Measurements from ENCODE around the gene EAPP. TPM values are rescaled to one million over a fixed set of nuclear protein-coding genes. Genes with fewer than 3 reads are reported as not detected.

Gene EAPP
- total and polyA plus RNA-seq, 8 donors, result 15.8 to 95.3 (median 34.8) TPM

DNA sequence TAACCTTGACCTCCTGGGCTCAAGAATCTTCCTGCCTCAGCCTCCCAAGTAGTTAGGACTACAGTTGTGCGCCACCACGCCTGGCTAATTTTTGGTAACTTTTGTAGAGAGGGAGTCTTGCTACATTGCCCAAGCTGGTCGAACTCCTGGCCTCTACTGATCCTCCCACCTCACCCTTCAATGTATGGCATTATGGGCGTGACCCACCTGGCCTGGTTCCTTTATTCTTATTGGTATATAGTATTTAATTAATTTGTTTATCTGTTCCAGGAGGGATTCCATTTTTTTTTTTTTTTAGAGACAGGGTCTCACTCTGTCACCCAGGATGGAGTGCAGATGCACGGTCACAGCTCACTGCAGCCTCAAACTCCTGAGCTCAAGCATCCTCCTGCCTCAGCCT, 40.9 kb upstream of the EAPP start:
- Histone ChIP-seq H3K4me3 (no peak overlapping the region), H3K36me3 (peaks cover 54 to 98% (median 96%) of the 10 kb centered on the region in 4 donors), H3K9me3 (no peaks in the 10 kb centered on the region), H3K4me1 (no peaks in the 10 kb centered on the region), H3K27ac (no peak overlapping the region), H3K27me3 (no peaks in the 10 kb centered on the region)
- 93 to 99% (median 98%) methylated on average over 5 of the region's 5 CpGs for WGBS, 5 donors
- DNase-seq, result peak in 1 of 2 donors; percentile 13
- no peak for TF ChIP-seq POLR2A (IDR thresholded peaks at IDR 0.05)
- no peak for TF ChIP-seq EP300 (IDR thresholded peaks at IDR 0.05)
- TF ChIP-seq POLR2AphosphoS5 (IDR thresholded peaks at IDR 0.05), result no peak
- TF ChIP-seq, protein P1, sequence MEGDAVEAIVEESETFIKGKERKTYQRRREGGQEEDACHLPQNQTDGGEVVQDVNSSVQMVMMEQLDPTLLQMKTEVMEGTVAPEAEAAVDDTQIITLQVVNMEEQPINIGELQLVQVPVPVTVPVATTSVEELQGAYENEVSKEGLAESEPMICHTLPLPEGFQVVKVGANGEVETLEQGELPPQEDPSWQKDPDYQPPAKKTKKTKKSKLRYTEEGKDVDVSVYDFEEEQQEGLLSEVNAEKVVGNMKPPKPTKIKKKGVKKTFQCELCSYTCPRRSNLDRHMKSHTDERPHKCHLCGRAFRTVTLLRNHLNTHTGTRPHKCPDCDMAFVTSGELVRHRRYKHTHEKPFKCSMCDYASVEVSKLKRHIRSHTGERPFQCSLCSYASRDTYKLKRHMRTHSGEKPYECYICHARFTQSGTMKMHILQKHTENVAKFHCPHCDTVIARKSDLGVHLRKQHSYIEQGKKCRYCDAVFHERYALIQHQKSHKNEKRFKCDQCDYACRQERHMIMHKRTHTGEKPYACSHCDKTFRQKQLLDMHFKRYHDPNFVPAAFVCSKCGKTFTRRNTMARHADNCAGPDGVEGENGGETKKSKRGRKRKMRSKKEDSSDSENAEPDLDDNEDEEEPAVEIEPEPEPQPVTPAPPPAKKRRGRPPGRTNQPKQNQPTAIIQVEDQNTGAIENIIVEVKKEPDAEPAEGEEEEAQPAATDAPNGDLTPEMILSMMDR (IDR thresholded peaks at IDR 0.05), result no peak
- intact Hi-C loops (cut with DNase I; ENCODE audit: low total_unique reads), result no loop called here

DNA sequence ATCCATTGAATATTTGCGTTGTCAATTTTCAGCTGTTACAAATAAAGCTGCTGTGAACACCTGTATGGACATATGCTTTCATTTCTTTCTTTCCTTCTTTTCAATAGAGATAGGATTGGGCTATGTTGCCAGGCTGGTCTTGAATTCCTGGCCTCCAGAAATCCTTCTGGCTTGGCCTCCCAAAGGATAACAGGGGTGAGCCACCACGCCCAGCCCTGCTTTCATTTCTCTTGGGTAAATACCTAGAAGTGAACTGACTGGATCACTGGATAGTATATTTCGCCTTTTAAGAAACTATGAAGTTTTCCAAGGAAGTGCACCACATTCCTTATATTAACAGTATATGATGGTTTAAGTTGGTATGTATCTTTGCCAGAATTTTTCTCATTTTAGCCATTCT, 32.3 kb upstream of the EAPP start:
- H3K36me3 ChIP-seq, result peaks cover 35 to 99% (median 98%) of the 10 kb centered on the region in 4 donors
- no peaks in the 10 kb centered on the region for H3K4me1 ChIP-seq
- intact Hi-C loops (cut with DNase I; ENCODE audit: low total_unique reads), result no loop called here
- no peak overlapping the region for H3K27ac ChIP-seq
- no peak overlapping the region for H3K4me3 ChIP-seq
- H3K9me3 ChIP-seq, result no peaks in the 10 kb centered on the region
- TF ChIP-seq, protein P1 (IDR thresholded peaks at IDR 0.05), result no peak
- TF ChIP-seq POLR2AphosphoS5 (IDR thresholded peaks at IDR 0.05) (no peak), POLR2A (IDR thresholded peaks at IDR 0.05) (no peak), EP300 (IDR thresholded peaks at IDR 0.05) (no peak)
- no peak for DNase-seq
- WGBS, 5 donors, result 81 to 91% (median 87%) methylated on average over 3 of the region's 3 CpGs
- no peaks in the 10 kb centered on the region for H3K27me3 ChIP-seq

DNA sequence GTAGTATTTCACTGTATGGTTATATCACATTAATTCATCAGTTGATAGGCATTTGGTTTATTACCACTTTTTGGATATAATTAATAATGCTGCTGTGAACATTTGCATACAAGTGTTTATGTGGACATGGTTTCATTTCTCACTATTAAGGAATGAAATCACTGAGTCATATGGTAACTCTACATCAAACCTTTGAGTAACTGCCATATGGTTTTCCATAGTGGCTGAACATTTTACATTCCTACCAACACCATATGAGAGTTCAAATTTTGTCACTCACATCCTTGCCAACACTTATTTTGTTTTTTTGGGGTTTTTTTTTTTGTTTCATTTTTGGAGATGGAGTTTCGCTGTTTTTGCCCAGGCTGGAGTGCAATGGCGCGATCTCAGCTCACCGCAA, 30.2 kb upstream of the EAPP start:
- intact Hi-C loops (cut with DNase I; ENCODE audit: low total_unique reads), result no loop called here
- H3K27me3 ChIP-seq, result no peaks in the 10 kb centered on the region
- TF ChIP-seq EP300 (IDR thresholded peaks at IDR 0.05) (no peak), POLR2A (IDR thresholded peaks at IDR 0.05) (no peak), POLR2AphosphoS5 (IDR thresholded peaks at IDR 0.05) (no peak)
- TF ChIP-seq, protein P1 (IDR thresholded peaks at IDR 0.05), result no peak
- H3K4me3 ChIP-seq, result no peak overlapping the region
- no peak for DNase-seq
- H3K27ac ChIP-seq, result no peak overlapping the region
- H3K4me1 ChIP-seq, result no peaks in the 10 kb centered on the region
- H3K36me3 ChIP-seq, result peaks cover 42 to 100% (median 98%) of the 10 kb centered on the region in 4 donors
- WGBS, 5 donors, result 96 to 100% (median 98%) methylated on average over 4 of the region's 4 CpGs
- H3K9me3 ChIP-seq, result no peaks in the 10 kb centered on the region

DNA sequence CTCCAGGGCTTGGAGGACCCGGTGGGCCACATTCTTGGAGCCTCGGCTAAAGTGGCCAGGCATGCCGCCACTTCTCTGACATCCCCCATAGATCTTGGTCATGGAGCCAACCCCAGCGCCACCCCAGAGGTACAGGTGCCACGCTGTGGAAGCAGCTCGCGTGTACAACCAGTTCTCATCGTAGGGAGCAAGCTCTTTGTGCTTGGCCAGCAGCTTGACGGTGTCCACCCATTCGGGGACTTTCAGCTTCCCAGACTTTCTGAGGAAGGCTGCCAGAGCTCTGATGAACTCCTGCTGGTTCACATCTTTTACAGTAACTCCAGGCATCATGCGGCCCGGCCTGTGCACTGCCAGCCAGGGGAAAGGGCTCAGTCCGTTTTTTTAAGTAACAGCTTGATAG, 29.3 kb upstream of the EAPP start:
- TF ChIP-seq POLR2A (IDR thresholded peaks at IDR 0.05), result no peak
- TF ChIP-seq, protein P1 (IDR thresholded peaks at IDR 0.05), result no peak
- TF ChIP-seq EP300 (IDR thresholded peaks at IDR 0.05), result no peak
- TF ChIP-seq POLR2AphosphoS5 (IDR thresholded peaks at IDR 0.05), result no peak
- H3K27me3 ChIP-seq, result no peaks in the 10 kb centered on the region
- no peak for DNase-seq
- H3K36me3 ChIP-seq, result peaks cover 40 to 100% (median 98%) of the 10 kb centered on the region in 4 donors
- no peaks in the 10 kb centered on the region for H3K4me1 ChIP-seq
- no peak overlapping the region for H3K4me3 ChIP-seq
- 88 to 96% (median 94%) methylated on average over 6 to 13 of the region's 13 CpGs for WGBS, 5 donors
- no peak overlapping the region for H3K27ac ChIP-seq
- intact Hi-C loops (cut with DNase I; ENCODE audit: low total_unique reads), result no loop called here
- H3K9me3 ChIP-seq, result no peaks in the 10 kb centered on the region

Data from stomach (tissue), 9 donors.